GM19452 (cell line): ENCODE measurements around the gene LRRN2.
"Not testable (repeated sequence)": the region's sequence is repeated elsewhere in the genome, so short reads cannot be mapped to it uniquely, and the experiment has no call there.

Experiments
- ATAC-seq: cut with Tn5 transposase; IDR thresholded peaks from one replicate; pipeline ENCODE4 v1.9.1; 2021; ENCODE audit not compliant: unreplicated experiment

The LRRN2 gene

DNA sequence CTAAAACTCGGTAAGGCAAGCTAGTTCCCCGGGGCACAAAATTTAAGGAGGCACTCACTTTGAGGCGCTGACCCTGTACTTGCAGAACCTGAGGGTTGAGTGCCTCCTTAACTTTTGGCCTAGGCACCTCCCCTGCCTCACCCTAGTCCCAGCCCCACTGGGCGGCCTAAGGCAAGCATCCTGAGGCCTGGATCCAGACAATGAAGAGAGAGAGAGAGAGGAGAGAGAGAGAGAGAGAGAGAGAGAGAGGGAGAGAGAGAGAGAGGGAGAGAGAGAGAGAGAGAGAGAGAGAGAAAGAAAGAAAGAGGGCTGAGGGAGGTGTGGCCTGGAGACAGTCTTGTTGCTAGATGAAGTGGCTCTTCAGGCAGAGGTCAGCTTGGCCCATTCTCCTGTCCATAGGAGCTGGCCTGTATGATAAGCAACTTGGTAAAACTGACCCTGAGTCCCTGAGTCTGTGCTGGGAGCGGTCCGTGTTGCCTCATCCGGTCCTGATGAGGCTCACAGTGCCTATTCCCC, 7.4 kb upstream of the LRRN2 start:
- ATAC-seq = no peak

DNA sequence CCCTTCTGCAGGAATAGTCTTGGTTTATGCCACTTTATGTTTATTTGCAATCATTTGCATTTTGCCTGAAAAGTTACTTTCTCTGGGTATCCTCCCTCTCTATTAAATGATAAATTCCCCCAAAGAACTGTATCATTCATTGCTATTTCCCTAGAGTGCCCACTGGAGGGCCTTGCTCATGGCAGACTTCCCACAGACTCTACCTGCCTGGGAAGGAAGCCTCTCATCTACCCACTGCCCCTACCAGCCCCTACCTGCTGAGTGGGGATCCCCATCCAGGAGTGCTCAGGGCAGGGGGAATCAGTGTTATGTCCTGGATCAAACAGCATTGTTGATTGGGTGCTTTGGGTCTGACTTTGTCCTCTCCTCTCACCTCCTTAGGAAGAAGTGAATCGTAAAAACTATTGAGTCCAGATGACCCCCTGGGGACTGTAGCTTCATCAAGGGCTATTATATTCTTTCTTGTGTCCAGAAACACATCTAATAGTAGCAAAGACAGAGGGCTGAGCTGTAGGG, 6.8 kb upstream of the LRRN2 start:
- ATAC-seq = no peak

DNA sequence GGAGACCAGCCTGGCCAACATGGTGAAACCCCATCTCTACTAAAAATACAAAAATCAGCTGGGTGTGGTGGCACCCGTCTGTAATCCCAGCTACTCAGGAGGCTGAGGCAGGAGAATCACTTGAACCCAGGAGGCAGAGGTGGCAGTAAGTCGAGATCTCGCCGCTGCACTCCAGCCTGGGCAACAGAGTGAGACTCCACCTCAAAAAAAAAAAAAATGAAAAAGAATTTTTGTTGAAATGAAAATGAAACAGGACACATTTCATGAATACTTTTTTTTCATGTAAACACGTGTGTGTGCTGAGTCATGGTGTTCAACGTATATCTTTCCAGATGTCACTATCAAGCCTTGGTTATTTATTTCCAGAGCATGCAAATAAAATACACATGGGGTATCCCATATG, 5.8 kb upstream of the LRRN2 start:
- ATAC-seq = not testable (repeated sequence)

DNA sequence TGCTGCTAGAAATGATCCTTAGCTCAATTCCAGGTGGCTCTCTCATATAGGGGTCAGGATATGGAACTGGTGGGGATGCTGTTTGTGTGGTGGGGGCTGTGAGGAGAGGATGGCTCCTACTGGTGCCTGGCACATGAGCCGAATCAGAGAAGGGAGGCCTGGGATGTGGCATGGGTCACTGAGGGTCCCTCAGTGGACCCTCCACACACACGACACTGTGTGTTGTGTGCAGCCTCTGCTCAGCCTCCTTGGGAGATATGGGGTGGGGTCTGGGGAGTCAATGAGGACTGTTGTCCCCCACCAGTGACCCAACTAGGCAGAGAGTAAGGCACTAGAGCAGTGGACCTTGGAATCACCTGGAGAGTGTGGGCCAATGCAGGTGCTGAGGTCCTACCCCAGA, 3.2 kb upstream of the LRRN2 start:
- ATAC-seq = no peak

DNA sequence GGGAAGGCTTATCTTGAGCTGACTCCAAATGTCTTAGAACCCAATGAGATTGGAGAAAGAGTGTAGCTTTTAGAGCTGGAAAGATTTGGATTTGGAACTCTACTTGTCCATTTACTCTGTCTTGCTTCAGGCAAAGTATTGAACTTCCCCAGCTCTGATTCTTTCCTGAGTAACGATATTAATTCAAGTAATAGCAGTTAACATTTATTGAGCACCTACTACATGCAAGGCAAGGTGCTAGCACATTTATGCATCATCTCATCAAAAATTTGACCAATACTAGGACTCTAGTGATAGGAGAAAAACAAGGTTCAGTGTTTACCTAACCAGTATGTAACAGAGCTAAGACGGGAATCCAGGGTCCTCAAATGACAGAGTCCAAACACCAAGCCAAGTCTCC, 2.5 kb upstream of the LRRN2 start:
- no peak for ATAC-seq

DNA sequence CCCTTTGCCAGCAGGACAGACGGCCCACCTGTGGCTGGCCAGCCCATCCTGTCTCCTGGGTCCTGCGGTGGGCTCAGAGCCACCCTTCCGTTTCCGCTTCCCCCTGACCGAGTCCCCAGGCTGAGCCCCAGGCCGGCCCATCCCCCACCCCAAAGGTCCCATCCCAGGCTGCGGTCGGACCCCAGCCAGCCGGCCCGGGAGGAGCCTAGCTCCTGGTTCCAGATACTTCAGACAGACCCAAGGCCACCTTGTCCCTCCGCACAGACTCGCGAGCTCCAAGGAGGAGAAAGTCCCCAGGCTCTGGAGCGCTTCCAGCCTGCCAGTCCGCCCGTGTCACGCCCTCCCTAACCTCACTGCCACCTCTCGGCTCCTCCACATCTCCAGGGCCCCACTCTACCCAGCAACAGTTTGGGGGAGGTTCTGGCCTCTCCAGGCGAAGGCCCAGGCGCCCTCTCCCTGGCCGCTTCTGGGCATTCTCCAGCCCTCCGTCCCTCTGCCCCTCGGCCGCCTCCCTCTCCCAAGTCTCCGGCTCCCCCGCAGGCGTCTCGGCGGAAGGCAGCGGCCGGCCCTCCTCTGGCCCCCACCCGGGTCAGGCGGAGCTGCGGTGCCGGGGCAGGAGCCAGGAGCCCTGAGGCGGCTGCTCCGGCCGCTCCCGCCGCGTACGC, 835 bp downstream of the LRRN2 start:
- no peak for ATAC-seq

DNA sequence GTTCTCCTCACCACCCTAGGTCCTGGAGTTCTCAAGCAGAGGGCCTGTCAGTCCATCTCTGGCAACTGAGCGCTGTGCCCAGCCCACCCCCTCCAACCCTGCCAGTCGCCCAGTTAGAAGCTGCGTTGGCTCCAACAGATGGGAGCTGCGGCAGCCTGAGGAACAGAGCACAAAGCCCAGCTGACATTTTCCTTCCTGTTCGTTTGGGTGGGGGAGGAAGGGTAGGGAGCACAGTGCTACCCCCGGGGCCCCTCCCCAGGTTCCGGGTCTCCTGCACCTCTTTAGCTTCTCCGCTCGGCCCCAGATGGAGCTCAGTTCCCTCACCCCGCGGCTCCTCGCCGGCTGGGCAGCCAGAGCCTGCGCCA, 1.4 kb downstream of the LRRN2 start:
- ATAC-seq = no peak

DNA sequence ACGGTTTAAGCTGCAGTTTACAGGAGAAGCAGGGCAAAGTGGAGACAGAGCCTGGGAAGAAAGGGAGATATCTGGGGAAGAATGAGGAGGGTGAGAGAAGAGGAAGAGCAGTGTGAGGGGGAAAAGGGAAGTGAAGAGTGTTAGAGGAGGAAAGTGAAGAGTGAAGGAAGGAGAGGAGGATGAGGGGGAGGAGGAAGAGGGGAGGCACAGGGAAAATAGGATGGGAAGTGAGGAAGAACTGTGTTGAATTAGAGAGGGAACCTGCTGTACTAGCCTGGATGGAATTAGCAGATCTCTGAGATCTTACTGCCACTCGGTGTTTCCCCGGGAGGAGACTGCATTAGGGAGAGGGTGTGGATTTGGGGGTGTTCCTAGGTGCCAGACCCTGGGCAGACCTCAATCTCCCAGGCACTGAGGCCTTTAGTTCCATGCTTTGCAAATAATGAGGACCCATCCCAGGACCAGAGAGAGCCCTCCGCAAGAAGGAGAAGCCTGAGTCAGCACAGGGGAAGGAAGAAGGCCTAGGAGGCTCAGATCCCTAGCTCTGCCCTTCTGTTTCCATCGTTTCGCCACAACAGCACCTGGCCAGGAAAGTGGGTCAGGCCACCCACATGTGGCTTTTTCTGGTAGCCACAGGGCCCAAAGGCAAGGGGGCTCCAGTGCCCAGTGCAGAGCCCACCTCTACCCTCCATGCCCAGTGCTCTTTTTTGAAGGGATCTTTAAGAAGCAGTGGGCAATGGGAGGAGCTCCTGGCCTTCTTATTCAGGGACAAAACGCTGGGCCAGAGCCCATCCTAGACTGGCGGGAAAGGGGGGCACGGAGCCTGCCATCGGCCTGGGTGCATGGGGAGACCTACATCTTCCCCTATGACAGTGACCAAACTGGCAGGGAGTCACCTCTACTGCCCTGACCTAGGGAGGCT, 2.0 kb downstream of the LRRN2 start:
- ATAC-seq = no peak

DNA sequence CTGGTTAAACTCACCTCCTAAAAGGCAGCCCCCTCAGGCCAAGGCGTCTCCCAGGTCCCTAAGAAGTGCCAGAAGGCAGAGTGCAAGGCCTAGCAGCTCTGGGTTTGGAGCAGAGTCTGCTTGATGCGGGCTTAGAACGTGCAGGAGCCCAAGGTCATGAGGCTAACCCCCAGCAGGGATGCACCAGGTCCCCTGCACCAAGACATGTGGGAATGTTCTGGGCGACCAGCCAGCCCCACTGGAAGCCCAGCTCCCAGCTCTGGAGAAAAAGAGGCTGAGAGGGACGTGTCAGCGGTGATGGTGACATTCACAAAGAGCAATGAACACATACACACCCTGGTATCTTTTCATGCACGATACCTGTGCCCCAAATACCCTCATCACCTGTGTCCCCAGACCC, 5.1 kb downstream of the LRRN2 start:
- ATAC-seq = no peak

DNA sequence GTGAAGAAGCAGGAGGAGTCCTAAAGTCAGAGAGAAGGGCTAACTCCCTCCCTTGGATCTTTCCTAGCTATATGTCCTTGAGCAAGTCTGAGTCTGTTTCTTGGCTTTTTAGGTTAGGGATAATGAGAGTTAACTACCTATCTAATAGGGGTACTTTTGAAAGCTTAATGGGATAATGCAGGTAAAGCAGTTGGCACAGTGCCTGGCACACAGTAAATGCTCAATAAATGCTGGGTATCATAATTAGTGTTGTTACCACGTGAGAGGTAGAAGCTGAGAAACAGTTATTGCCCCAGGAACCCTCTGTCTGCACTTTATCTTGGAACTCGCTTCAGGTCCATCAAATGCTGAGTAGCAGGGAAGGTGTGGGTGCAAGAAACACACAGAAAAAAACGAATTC, 5.5 kb downstream of the LRRN2 start:
- ATAC-seq = no peak

DNA sequence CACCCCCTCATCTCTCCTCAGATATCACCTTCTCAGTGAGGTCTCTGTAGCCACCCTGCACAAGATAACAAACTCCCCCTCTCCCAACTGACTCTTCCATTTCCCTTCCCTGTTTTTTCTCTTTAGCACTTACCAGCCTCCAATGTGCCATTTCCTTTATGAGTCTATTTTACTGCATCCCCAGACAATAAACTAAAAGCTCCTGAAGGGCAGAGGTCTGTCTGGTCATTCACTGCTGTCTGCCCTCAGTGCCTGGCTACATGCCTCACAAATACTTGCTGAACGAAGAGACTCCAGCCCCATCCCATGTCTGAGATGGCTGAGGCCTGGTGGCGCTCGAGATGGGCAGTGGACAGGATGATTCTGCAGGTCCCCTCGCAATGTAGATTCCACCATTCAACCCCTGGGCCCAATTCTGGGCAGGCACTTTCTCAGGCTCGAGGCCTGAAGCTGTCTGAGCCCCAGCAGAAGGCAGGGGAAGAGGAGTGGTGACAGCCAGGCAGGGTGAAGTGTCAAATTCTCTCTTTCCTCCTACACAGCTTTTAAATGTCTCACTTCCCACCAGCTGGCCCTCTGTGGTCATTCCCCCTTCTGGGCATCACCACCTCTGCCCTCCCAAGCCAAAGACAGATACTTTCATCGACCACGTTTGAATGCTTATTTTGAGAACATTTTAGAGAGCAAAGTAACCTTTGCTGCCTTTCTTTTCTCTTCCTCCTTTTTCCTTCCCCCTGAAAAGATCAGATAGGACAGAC, 6.6 kb downstream of the LRRN2 start:
- ATAC-seq = no peak

DNA sequence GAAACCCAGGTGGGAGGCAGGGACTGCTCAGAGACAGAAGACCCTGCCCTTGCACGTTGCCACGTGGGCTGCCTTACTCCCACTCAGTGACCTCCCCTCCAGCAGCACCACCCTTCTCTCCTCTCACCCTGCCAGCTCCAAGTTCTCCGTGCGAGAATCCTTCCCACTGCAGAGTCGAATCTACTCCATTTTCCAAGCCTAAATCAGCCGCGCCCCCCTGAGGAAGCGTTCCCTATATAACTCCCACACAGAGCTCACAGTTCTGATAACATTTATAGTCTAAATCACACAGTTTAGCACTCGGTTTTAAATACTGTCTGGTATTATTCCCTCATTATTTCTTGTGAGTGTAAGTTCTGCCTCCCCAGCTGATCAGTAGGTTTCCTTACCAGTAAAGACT, 7.7 kb downstream of the LRRN2 start:
- ATAC-seq = no peak

DNA sequence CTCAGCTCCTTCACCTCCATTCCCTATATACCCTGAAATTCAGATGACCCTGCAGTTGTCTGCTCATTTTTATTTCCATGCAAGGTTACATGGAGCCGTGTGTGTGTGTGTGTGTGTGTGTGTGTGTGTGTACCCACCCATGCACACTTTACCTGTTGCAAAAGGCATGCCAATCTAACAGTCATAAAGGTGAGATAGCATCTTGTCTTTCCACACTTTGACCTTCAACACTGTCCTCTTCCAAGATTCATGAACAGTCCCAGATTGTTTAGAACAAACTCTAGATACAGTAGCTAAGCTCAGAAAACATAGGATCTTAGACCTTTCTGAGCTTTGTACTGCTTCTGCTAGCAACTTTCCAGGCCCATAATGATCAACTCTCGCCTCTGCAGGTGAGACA, 9.5 kb downstream of the LRRN2 start:
- no peak for ATAC-seq

DNA sequence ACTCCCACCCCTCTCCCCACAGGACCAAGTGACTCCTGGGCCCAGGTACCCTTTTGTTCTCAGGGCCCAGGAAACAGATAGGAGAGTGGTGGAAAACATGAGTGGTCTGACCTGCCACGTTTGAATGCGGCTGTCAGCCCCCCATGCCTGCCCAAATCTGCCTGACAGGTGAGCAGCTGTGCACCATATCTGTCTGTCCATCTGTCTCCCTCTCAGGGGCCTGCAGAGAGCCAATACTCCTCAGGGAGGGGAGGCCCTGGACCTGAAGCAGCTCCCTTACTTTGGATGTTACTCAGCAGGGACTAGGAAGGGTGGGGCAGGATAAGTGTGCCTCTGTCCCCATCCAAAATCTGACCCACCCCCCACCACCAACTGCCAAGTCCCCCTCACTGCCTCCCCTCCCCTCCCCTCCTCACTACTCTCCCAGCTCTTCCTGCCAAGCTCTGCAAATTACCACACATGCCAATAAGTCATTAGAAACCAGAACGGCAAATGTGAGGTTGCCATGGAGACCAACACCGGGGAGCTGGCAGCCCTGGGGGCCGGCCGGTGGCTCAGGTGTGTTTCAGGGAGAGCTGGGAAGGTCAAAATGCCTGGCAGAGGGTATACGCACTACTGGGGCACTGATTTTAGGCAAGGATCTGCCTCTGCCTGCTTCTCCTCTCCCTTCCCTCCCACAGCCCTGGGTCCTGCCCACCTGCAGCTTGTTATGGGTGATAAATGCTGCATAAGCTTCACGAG, 11.5 kb downstream of the LRRN2 start:
- ATAC-seq = no peak

DNA sequence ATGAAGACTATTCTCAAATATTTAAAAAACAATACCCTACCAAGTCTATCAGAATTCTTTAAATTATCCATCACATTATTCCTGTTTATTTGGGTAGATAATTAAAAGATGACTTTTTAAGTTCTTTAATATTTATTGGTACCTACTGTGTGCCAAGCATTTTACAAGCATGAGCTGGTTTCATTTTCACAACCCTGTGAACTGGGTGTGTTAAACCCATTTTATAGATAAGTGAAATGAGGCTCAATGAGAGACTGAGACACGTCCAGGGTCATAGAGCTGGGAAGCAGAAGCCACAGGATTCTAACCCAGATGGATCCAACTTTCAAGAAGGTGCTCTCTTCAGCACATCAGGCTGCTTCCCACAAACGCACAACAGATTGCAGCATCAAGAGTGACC, 12.3 kb downstream of the LRRN2 start:
- no peak for ATAC-seq

DNA sequence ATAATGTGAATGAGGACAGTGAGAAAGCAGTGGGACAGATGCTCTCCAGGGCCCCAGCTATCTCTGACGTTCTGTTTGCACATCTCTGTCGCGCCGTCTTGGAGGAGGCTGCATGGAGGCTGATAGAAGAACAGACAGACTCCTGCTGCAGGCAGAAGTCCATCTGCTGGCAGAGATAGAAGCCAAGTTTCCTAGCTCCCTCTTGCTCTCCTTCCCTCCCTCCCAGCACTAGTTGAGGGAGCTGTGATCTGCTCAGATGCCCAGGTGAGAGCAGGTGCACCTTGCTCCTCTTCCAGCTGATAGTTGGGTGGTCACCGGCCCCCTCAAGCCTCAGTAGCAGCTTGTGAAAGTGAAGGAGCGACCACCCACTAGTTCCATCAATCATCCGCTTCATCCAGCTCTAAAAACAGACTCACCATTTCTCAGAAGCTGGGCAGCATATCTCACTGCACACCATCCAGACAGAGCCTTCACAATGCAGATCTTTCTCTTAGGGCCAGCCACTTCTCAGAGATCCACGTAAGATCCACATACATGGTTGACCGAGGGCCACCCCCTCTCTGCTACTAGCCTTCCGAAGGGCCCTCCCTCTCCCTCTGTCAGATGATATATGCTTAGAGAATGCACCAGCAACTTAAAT, 12.9 kb downstream of the LRRN2 start:
- no peak for ATAC-seq

DNA sequence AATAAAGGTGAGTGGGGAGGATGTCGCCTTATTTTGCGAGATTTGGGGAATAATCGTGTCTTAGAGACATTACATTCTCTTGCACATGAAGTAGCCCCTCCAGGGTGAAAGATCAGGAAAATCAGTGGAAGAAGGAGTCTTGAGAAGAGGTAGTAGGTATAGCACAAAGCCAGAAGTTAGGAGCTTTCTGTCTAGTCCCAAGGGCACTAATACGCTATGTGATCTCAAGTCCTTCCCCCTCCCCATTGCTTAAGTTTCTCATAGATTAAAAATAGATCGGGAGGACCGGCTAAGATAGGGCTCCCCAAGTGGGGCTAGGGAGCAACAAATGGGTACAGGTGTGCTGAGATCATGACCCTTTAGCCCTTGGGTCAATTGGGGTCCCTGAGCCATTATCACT, 13.5 kb downstream of the LRRN2 start:
- ATAC-seq = no peak

DNA sequence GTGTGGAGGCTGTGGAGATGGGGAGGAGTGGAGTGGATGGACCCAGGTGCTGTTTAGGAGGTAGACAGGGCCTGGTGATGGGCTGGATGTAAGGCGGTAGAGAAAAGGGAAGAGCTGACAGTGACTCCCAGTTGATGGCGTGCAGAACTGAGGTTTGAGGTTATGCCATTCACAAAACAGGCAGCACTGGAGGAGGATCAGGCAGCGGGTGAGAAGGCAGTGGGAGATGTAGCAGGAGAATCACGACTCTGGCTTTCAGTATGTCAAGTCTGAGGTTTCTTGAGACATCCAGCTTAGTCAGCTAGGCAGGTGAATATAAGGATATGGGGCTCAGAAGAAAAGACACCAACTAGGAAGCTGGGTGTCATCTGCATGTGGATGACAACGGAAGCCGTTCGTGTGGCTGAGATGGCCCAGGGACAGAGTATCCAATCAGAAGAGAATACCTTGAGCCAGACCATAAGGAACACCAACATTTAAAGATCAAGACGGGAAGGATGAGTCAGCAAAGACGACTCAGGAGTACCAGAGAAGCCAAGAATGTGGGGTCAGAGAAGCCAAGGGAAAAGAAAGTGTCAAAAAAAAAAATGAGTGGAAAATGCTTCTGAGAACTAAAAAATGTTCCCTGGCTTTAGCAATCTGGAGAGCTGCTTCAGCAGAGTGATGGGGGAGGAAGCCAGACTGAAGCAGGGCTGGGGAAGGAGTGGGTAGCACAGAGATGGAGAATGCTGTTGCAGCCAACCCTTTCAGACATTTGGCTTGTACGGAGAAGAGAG, 15.2 kb downstream of the LRRN2 start:
- ATAC-seq = no peak

DNA sequence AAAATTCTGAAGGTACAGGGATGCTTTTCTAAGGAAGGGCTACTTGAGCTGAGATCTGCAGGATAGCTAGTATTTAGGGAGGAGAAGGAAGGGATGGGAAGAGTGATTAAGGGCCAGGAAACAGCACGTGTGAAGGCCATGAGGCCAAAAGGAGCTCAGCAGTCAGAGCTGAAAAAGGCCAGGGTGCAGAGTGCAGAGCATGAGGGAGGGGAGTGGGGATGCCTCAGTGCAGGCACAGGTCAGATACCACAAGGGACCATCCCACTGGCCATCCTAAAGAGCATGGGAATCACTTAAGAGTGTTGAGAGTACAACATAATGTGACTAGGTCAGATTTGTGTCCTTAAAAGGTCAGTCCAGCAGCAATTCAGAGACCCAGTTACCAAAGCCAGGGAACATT, 16.0 kb downstream of the LRRN2 start:
- no peak for ATAC-seq

DNA sequence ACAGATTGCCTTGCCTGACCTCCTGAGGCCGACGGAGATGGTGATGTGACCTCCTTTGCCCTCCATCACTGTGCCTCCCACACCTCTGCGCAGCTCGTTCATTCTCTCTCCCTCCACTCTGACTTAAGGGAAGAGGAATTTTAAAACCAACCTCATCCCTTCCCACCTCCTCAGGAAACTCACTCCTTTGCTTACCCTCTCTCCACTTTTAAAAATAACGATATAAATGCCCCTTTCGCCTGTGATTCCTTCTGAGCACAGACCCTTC, 21.2 kb downstream of the LRRN2 start:
- ATAC-seq = no peak
